Measurements from ENCODE around the gene ASL.
"Not testable (repeated sequence)": the region's sequence is repeated elsewhere in the genome, so short reads cannot be mapped to it uniquely, and the experiment has no call there.

- TF ChIP-seq, protein P1, sequence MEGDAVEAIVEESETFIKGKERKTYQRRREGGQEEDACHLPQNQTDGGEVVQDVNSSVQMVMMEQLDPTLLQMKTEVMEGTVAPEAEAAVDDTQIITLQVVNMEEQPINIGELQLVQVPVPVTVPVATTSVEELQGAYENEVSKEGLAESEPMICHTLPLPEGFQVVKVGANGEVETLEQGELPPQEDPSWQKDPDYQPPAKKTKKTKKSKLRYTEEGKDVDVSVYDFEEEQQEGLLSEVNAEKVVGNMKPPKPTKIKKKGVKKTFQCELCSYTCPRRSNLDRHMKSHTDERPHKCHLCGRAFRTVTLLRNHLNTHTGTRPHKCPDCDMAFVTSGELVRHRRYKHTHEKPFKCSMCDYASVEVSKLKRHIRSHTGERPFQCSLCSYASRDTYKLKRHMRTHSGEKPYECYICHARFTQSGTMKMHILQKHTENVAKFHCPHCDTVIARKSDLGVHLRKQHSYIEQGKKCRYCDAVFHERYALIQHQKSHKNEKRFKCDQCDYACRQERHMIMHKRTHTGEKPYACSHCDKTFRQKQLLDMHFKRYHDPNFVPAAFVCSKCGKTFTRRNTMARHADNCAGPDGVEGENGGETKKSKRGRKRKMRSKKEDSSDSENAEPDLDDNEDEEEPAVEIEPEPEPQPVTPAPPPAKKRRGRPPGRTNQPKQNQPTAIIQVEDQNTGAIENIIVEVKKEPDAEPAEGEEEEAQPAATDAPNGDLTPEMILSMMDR (IDR thresholded peaks at IDR 0.05) = not testable (repeated sequence)
- not testable (repeated sequence) for TF ChIP-seq POLR2A (IDR thresholded peaks at IDR 0.05)
These were observed 25.7 kb upstream of the ASL start for GRCh38 chr7:66049886-66050285.

All from prostate gland (tissue), 2 donors.